Parathyroid adenoma (tissue), 2 donors: Measurements from ENCODE around the gene RDH8.

ENCODE experiments used
- H2AFZ ChIP-seq: fragments of 300-600 bp; sonication (generic); one replicate; pipeline ENCODE4 v1.7.0; 2017; ENCODE audit warnings: antibody characterized with exemption, mild to moderate bottlenecking
- H3K27ac ChIP-seq: fragments of 300-600 bp; sonication (generic); one replicate; pipeline ENCODE4 v1.7.0; 2017
- H3K27me3 ChIP-seq: fragments of 300-600 bp; sonication (generic); one replicate; pipeline ENCODE4 v1.7.0; 2017; ENCODE audit warnings: low read length; ENCODE audit not compliant: control insufficient read depth, insufficient read depth
- H3K36me3 ChIP-seq: fragments of 300-600 bp; sonication (generic); one replicate; pipeline ENCODE4 v1.7.0; 2017; ENCODE audit warnings: low read length; ENCODE audit not compliant: control insufficient read depth, insufficient read depth
- H3K4me1 ChIP-seq: fragments of 300-600 bp; sonication (generic); one replicate; pipeline ENCODE4 v1.7.0; 2017; ENCODE audit warnings: control low read depth
- H3K4me2 ChIP-seq: fragments of 300-600 bp; sonication (generic); one replicate; pipeline ENCODE4 v1.7.0; 2017; ENCODE audit warnings: low read length
- H3K4me3 ChIP-seq: fragments of 300-600 bp; sonication (generic); one replicate; pipeline ENCODE4 v1.7.0; 2017; ENCODE audit warnings: low read depth, low read length
- H3K79me2 ChIP-seq: fragments of 300-600 bp; sonication (generic); one replicate; pipeline ENCODE4 v1.7.0; 2017; ENCODE audit warnings: control low read depth
- H3K9ac ChIP-seq: fragments of 300-600 bp; sonication (generic); one replicate; pipeline ENCODE4 v1.7.0; 2017; ENCODE audit warnings: mild to moderate bottlenecking
- H3K9me3 ChIP-seq: fragments of 300-600 bp; sonication (generic); one replicate; pipeline ENCODE4 v1.7.0; 2017; ENCODE audit warnings: low read length; ENCODE audit not compliant: control insufficient read depth
- CTCF ChIP-seq: fragments of 300-600 bp; sonication (generic); IDR thresholded peaks from one replicate; pipeline ENCODE4 v1.7.0; 2017; ENCODE audit warnings: antibody characterized with exemption, mild to moderate bottlenecking
- donor health status: primary hyperparathyroidism.

RDH8 gene

GRCh38 chr19:10026744-10027143, 13.5 kb downstream of the RDH8 start:
- no peaks in the 10 kb centered on the region for H3K27me3 ChIP-seq
- no peak for TF ChIP-seq CTCF
- H3K27ac ChIP-seq: no peak overlapping the region
- no peaks in the 10 kb centered on the region for H3K9me3 ChIP-seq
- no peaks in the 10 kb centered on the region for H3K36me3 ChIP-seq
- no peaks in the 10 kb centered on the region for H3K79me2 ChIP-seq
- H3K4me2 ChIP-seq: no peak overlapping the region
- H3K4me1 ChIP-seq: peaks cover 3% of the 10 kb centered on the region
- no peak overlapping the region for H2AFZ ChIP-seq
- no peak overlapping the region for H3K4me3 ChIP-seq
- H3K9ac ChIP-seq: no peak overlapping the region

GRCh38 chr19:10027158-10027997, 14.1 kb downstream of the RDH8 start:
- H3K79me2 ChIP-seq: no peaks in the 10 kb centered on the region
- H3K36me3 ChIP-seq: no peaks in the 10 kb centered on the region
- H3K27me3 ChIP-seq: no peaks in the 10 kb centered on the region
- no peak overlapping the region for H3K9ac ChIP-seq
- H2AFZ ChIP-seq: no peak overlapping the region
- peak; percentile 94 for TF ChIP-seq CTCF
- no peak overlapping the region for H3K4me2 ChIP-seq
- H3K27ac ChIP-seq: no peak overlapping the region
- H3K4me1 ChIP-seq: peaks cover 3% of the 10 kb centered on the region
- H3K4me3 ChIP-seq: no peak overlapping the region
- no peaks in the 10 kb centered on the region for H3K9me3 ChIP-seq

GRCh38 chr19:10033614-10034013, 20.3 kb downstream of the RDH8 start:
- no peaks in the 10 kb centered on the region for H3K27me3 ChIP-seq
- H3K4me2 ChIP-seq: no peak overlapping the region
- no peaks in the 10 kb centered on the region for H3K79me2 ChIP-seq
- no peak overlapping the region for H3K9ac ChIP-seq
- H3K9me3 ChIP-seq: no peaks in the 10 kb centered on the region
- H3K4me1 ChIP-seq: no peaks in the 10 kb centered on the region
- no peak overlapping the region for H3K27ac ChIP-seq
- H3K36me3 ChIP-seq: no peaks in the 10 kb centered on the region
- no peak overlapping the region for H3K4me3 ChIP-seq
- H2AFZ ChIP-seq: no peak overlapping the region
- no peak for TF ChIP-seq CTCF

GRCh38 chr19:10036601-10037071, 23.4 kb downstream of the RDH8 start:
- no peak overlapping the region for H3K9ac ChIP-seq

More at GRCh38 chr19:10036601-10037071, 23.4 kb downstream of the RDH8 start:
- no peak overlapping the region for H2AFZ ChIP-seq
- H3K9me3 ChIP-seq: no peaks in the 10 kb centered on the region
- no peak for TF ChIP-seq CTCF
- H3K4me1 ChIP-seq: no peaks in the 10 kb centered on the region
- H3K79me2 ChIP-seq: no peaks in the 10 kb centered on the region
- no peaks in the 10 kb centered on the region for H3K27me3 ChIP-seq
- no peak overlapping the region for H3K27ac ChIP-seq
- H3K4me2 ChIP-seq: no peak overlapping the region
- no peaks in the 10 kb centered on the region for H3K36me3 ChIP-seq
- no peak overlapping the region for H3K4me3 ChIP-seq
